Motor neuron (in vitro differentiated cells): Measurements from ENCODE around the gene TNIK. TPM values are rescaled to one million over a fixed set of nuclear protein-coding genes. Genes with fewer than 3 reads are reported as not detected.
"Not testable (repeated sequence)": the region's sequence is repeated elsewhere in the genome, so short reads cannot be mapped to it uniquely, and the experiment has no call there.

Source experiments
- ATAC-seq, 8 experiments: fragments of 200-7000 bp; cut with Tn5 transposase; replicated peaks in 6 of 8; 2 replicates each; pipeline ENCODE4 v1.8.0; 2021; ENCODE audit warnings: mild to moderate bottlenecking in 8 of 8, moderate library complexity in 8 of 8
- H3K27ac ChIP-seq, 2 donors: fragments of 250-450 bp; sonication (Bioruptor Pico); 2 replicates each; pipeline ENCODE4 v1.9.0; 2021; ENCODE audit warnings: antibody characterized with exemption in 2 of 2, mild to moderate bottlenecking in 2 of 2, moderate library complexity in 1 of 2
- H3K4me1 ChIP-seq, 2 donors: fragments of 250-450 bp; sonication (Bioruptor Pico); replicated peaks in 1 of 2; 2 replicates each; pipeline ENCODE4 v1.6.1; 2021; ENCODE audit warnings: antibody characterized with exemption in 2 of 2, mild to moderate bottlenecking in 2 of 2, moderate library complexity in 1 of 2
- H3K4me3 ChIP-seq, 5 donors: fragments of 250-450 bp; sonication (Bioruptor Pico); 2 replicates each; pipeline ENCODE4 v1.9.0; 2021; ENCODE audit warnings: antibody characterized with exemption in 5 of 5, mild to moderate bottlenecking in 5 of 5, moderate library complexity in 4 of 5
- WGBS, 10 experiments: fragments of 450-650 bp; shearing (Covaris generic); methylation state at CpG; one replicate each; pipeline ENCODE4 v1.0.0; 2022; 5-methylcytosine and 5-hydroxymethylcytosine counted together
- in situ Hi-C, 9 experiments: fragments of 400-800 bp; cut with MboI; loops; one replicate each; pipeline ENCODE4 v1.15.0; 2021; ENCODE audit warnings: low sequenced_read_pairs in 9 of 9, low pct_unique_long_range_greater_than_20kb in 2 of 9; ENCODE audit not compliant: unreplicated experiment in 9 of 9
- total RNA-seq, 8 experiments: library from RNA; unstranded; fragments of 300-600 nt; gene quantifications; 2 replicates each; pipeline versions ENCODE4 v1.2.3 to v1.2.4, GENCODE V29; 2022

The TNIK gene
- total RNA-seq, 8 experiments from 2014 or later = 0.87 to 76.5 (median 23.3) TPM

- H3K27ac ChIP-seq = no peak overlapping the region
- WGBS, 10 experiments = 0 to 100% (median 67%) methylated on average over 1 of the region's 1 CpG; no CpG with 5 or more reads in 4 of the 10 experiments
- H3K4me1 ChIP-seq = peaks cover 10 to 14% of the 10 kb centered on the region in 2 donors
- no peak overlapping the region for H3K4me3 ChIP-seq
- no peak for ATAC-seq
- in situ Hi-C loops = no loop called here
These were observed 91.0 kb downstream of the TNIK start for GRCh38 chr3:171369156-171369555.

- H3K4me3 ChIP-seq, in situ Hi-C loops, H3K27ac ChIP-seq: not testable (repeated sequence)
- peaks cover 0 to 17% of the 10 kb centered on the region in 2 donors for H3K4me1 ChIP-seq
- peak in 1 of 8 experiments; percentile 10 for ATAC-seq
- 60 to 100% (median 89%) methylated on average over 1 to 5 of the region's 5 CpGs for WGBS, 10 experiments
These were observed 93.5 kb downstream of the TNIK start for GRCh38 chr3:171366738-171367137.

- Histone ChIP-seq H3K4me1 (peaks cover 0 to 17% of the 10 kb centered on the region in 2 donors), H3K27ac (no peak overlapping the region), H3K4me3 (no peak overlapping the region)
- ATAC-seq = no peak
- in situ Hi-C loops = no loop called here
- 58 to 100% (median 90%) methylated on average over 1 of the region's 1 CpG; no CpG with 5 or more reads in 3 of the 10 experiments for WGBS, 10 experiments
These were observed 94.2 kb downstream of the TNIK start for GRCh38 chr3:171366043-171366442.

GRCh38 chr3:171365489-171365888, 94.7 kb downstream of the TNIK start:
- WGBS, 10 experiments = 7 to 58% (median 36%) methylated on average over 1 to 2 of the region's 2 CpGs; no CpG with 5 or more reads in 4 of the 10 experiments
- in situ Hi-C loops = no loop called here
- Histone ChIP-seq H3K27ac (no peak overlapping the region), H3K4me3 (no peak overlapping the region), H3K4me1 (peaks cover 0 to 17% of the 10 kb centered on the region in 2 donors)
- ATAC-seq = peak in 4 of 8 experiments; percentile 42 to 74 (median 52)

- no peak for ATAC-seq
- H3K4me3 ChIP-seq = no peak overlapping the region
- H3K27ac ChIP-seq = no peak overlapping the region
- in situ Hi-C loops = no loop called here
- peaks cover 0 to 17% of the 10 kb centered on the region in 2 donors for H3K4me1 ChIP-seq
These were observed 95.7 kb downstream of the TNIK start for GRCh38 chr3:171364500-171364899.

- Histone ChIP-seq H3K4me1 (peaks cover 0 to 17% of the 10 kb centered on the region in 2 donors), H3K27ac (no peak overlapping the region), H3K4me3 (no peak overlapping the region)
- in situ Hi-C loops = no loop called here
- ATAC-seq = peak in 1 of 8 experiments; percentile 52
- WGBS, 10 experiments = 60 to 100% (median 93%) methylated on average over 1 to 2 of the region's 2 CpGs; no CpG with 5 or more reads in 2 of the 10 experiments
These were observed 97.0 kb downstream of the TNIK start for GRCh38 chr3:171363202-171363601.

- Histone ChIP-seq H3K4me3 (no peak overlapping the region), H3K4me1 (peaks cover 0 to 17% of the 10 kb centered on the region in 2 donors), H3K27ac (no peak overlapping the region)
- in situ Hi-C loops = no loop called here
- no peak for ATAC-seq
These were observed 97.6 kb downstream of the TNIK start for GRCh38 chr3:171362575-171362974.

GRCh38 chr3:171358881-171359198, 101.4 kb downstream of the TNIK start:
- Histone ChIP-seq H3K4me1 (peaks cover 0 to 13% of the 10 kb centered on the region in 2 donors), H3K27ac (no peak overlapping the region), H3K4me3 (no peak overlapping the region)
- 20 to 100% (median 100%) methylated on average over 1 to 2 of the region's 2 CpGs; no CpG with 5 or more reads in 3 of the 10 experiments for WGBS, 10 experiments
- in situ Hi-C loops = no loop called here
- ATAC-seq = no peak

GRCh38 chr3:171358181-171358880, 101.9 kb downstream of the TNIK start:
- in situ Hi-C loops = no loop called here
- Histone ChIP-seq H3K4me3 (no peak overlapping the region), H3K27ac (no peak overlapping the region), H3K4me1 (peaks cover 0 to 15% of the 10 kb centered on the region in 2 donors)
- ATAC-seq = no peak
- WGBS, 10 experiments = 44 to 97% (median 67%) methylated on average over 3 to 10 of the region's 10 CpGs; no CpG with 5 or more reads in 1 of the 10 experiments

GRCh38 chr3:171357721-171358120, 102.5 kb downstream of the TNIK start:
- 40 to 100% (median 86%) methylated on average over 1 to 8 of the region's 8 CpGs; no CpG with 5 or more reads in 3 of the 10 experiments for WGBS, 10 experiments
- ATAC-seq = no peak
- in situ Hi-C loops = no loop called here

GRCh38 chr3:171356251-171356650, 104.0 kb downstream of the TNIK start:
- Histone ChIP-seq H3K4me1 (peaks cover 3 to 8% of the 10 kb centered on the region in 2 donors), H3K4me3 (no peak overlapping the region), H3K27ac (no peak overlapping the region)
- in situ Hi-C loops = no loop called here
- 44 to 100% (median 86%) methylated on average over 2 to 3 of the region's 3 CpGs; no CpG with 5 or more reads in 1 of the 10 experiments for WGBS, 10 experiments
- ATAC-seq = no peak

More at GRCh38 chr3:171357721-171358120, 102.5 kb downstream of the TNIK start:
- H3K4me3 ChIP-seq = no peak overlapping the region
- H3K4me1 ChIP-seq = peaks cover 3 to 9% of the 10 kb centered on the region in 2 donors
- H3K27ac ChIP-seq = no peak overlapping the region

- peak in 1 of 8 experiments; percentile 38 for ATAC-seq
- in situ Hi-C loops = no loop called here
- H3K27ac ChIP-seq = no peak overlapping the region
- no peak overlapping the region for H3K4me3 ChIP-seq
- 40 to 89% (median 79%) methylated on average over 1 to 4 of the region's 4 CpGs; no CpG with 5 or more reads in 1 of the 10 experiments for WGBS, 10 experiments
- peaks cover 3 to 8% of the 10 kb centered on the region in 2 donors for H3K4me1 ChIP-seq
These were observed 105.3 kb downstream of the TNIK start for GRCh38 chr3:171354706-171355582.

- Histone ChIP-seq H3K27ac (no peak overlapping the region), H3K4me1 (peaks cover 10 to 15% of the 10 kb centered on the region in 2 donors), H3K4me3 (no peak overlapping the region)
- ATAC-seq = no peak
- in situ Hi-C loops = no loop called here
- WGBS, 10 experiments = 45 to 100% (median 89%) methylated on average over 1 to 4 of the region's 5 CpGs; no CpG with 5 or more reads in 2 of the 10 experiments
These were observed 106.0 kb downstream of the TNIK start for GRCh38 chr3:171354049-171354705.
